Stimulated activated CD8-positive, alpha-beta memory T cell treated with anti-CD3 and anti-CD28 coated beads, Interleukin-2, amount 100 ng/mL, for 48 hours (primary cell): ENCODE results near the gene SQSTM1.

ENCODE experiments used
- DNase-seq, 2 donors: peaks; one replicate each; pipeline ENCODE4 v3.0.0-alpha.2; 2020; ENCODE audit warnings: low read depth in 2 of 2

SQSTM1 gene

DNA sequence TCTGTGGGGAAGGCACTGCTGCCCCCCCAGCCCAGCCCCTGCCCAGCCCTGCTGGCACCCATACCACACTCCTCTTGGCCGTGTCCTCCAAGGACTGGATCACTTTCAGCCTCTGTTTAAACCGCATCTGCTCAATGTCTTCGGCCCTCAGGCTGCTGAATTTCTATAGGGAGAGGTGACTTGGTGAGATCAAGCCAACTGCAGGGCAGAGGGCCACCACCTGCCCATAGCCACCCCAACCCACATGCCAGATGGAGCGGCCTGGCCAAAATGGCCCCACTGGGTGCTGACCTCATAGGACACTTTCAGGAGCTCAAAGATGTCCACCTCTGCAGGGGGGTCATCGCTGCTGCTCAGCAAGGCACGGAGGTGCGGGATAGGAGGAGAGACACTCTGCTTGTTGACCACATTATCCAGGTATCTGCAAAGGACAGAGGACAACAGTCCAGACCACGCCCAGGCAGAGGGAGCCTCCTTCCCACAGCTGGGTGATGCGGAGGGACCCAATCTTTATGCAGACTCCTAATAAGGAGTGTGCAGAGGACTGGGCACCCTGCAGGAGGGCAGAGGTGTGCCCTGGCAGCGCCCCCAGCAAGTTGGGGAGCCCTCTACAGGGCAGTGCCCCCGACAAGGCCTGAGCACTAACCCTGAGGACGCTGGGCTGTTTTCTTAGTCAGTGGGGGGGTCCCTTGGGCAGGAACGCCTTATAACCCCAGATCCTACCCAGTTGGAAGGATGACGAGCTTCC, 52.3 kb downstream of the SQSTM1 start:
- no peak for DNase-seq

DNA sequence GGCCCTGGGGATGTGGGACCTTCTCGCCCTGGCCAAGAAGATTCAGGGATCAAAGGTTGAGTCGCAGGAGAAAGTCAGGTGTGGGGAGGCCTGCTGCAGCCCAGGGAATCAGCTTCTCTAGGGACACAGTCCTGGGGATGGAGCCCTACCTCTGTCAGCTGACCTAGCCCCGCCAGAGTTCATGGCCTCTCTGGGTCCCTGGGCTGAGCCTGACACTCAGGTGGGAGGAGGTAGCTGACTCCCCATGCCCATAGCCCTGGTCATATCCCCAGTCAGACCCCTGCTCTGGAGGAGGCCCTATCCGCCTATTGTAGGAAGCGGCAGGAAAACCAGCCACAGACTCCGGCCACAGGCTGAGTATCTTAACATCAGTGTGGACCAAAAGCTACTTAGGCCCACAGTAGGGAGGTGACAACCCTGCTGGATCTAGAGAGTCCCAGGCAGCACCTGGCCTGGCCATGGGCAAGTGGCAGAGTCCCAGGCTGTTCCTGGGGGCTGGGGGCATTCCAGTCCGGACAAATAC, 52.9 kb downstream of the SQSTM1 start:
- no peak for DNase-seq

GRCh38 chr5:179874136-179874535, 53.4 kb downstream of the SQSTM1 start:
- DNase-seq, result no peak

GRCh38 chr5:179874536-179875292, 54.0 kb downstream of the SQSTM1 start:
- no peak for DNase-seq

- DNase-seq, result no peak
These were observed 55.3 kb downstream of the SQSTM1 start for GRCh38 chr5:179875741-179876609.

DNA sequence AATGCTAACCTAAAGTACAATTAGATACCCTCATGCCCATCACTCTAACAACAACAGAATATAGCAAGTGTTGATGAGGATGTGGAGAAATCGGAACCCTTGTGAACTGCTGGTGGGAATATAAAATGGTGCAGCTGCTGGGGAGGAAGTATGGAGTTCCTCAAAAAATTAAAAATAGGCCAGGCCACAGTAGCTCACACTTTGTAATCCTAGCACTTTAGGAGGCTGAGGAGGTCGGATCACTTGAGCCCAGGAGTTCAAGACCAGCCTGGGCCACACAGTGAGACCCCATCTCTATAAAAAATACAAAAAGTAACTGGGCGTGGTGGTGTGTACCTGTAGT, 55.9 kb downstream of the SQSTM1 start:
- DNase-seq, result no peak

DNA sequence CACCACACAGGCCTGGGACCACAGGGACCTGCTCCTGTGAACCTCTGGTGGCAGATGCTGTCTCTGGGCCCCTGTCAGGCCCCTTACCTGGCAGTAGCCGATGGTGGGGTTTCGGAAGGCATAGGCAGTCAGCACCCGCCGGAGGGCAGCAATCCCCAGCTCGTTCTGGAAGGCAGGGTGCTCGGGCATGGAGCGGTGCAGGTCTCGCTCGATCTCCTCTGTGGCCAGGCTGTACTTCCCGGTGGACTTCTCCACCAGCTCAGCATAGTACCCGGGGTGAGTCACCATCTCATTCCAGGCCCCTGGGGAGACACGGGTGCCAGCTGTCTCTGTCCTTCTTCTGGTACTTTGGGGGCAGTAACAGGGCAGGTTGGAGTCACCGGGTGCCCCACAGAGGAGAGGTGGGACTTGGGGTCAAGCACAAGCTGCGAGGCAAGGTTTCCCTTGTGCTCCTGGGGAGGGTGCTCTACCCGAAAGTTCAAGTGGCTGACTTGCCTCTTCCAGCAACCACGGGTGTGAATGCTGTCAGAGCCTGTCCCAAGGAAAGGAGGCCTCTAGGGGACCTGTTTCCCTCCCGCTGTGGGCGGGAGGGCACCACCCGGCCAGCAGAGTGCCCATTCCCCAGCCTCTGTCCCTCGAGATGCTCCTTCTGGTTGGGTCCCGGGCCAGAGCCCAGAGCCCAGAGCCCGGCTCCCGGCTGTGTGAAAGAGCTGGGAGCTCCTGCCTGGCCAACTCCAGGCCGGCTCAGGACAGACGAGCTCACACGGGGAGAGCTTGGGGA, 57.7 kb downstream of the SQSTM1 start:
- no peak for DNase-seq

DNA sequence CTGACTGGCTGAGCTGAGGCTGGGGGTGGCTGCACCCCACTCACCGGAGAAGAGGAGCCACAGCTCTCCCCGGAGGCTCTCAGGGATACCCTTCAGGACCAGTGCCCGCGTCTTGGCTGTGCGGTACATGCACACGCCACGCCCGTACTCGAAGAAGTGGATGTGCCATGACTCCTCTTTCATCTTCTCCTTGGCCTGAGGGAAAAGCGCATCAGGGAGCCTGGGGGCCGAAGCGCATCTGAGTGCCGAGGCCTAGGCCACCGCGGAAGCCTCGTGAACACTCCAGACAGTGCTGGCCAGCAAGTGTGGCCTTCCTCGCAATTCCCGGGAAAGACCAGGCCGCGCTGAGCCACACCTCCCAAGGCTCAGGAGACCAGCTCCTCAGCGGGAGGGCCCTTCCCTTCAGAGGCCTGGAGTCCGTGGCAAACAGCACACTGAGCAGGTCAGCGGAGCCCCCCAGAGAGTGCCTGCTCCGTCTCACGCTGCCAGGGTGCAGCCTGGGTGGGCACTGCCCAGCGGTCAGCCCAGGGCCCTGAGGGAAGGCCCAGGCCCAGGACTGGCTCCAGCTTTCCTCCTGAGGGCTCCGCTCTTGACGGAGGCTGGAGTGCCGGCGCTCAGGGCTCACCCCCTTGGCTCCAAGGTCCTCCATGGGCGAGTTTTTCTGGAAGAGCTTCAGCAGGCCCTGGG, 58.4 kb downstream of the SQSTM1 start:
- DNase-seq, result no peak

DNA sequence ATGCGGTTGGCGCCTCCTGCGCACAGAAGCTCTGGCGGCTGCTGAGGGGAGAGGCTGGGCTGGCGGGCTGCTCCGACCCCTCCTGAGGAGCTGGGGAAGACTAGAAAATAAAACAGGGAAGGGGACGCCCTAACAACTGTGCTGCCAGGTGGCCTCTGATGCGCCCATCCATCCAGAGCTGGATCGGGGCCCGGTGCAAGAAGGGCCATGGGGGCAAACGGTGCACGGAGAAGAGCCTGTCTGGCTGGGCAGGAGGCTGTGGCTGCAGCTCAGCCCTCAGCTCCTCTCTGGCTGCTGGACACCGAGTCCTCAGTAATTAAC, 58.9 kb downstream of the SQSTM1 start:
- no peak for DNase-seq

GRCh38 chr5:179880066-179880650, 59.5 kb downstream of the SQSTM1 start:
- no peak for DNase-seq

- no peak for DNase-seq
These were observed 60.3 kb downstream of the SQSTM1 start for GRCh38 chr5:179880848-179881590.

DNA sequence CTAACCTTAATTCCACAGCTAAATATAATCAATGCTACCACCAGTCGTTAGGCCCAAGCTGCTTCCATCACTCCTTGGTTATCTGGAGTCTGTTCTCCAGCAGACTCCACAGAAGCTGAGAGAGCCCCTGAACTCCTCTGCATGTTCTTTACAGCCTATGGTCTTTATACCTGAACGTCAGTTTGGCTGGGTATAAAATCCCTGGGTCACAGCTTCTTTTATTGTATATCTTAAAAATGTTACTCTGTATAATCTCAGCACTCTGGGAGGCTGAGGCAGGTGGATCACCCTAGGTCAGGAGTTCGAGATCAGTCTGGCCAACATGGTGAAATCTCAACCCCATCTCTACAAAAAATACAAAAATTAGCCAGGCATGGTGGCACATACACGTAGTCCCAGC, 61.6 kb downstream of the SQSTM1 start:
- DNase-seq, result no peak

- no peak for DNase-seq
These were observed 62.5 kb downstream of the SQSTM1 start for GRCh38 chr5:179883163-179883562.

DNA sequence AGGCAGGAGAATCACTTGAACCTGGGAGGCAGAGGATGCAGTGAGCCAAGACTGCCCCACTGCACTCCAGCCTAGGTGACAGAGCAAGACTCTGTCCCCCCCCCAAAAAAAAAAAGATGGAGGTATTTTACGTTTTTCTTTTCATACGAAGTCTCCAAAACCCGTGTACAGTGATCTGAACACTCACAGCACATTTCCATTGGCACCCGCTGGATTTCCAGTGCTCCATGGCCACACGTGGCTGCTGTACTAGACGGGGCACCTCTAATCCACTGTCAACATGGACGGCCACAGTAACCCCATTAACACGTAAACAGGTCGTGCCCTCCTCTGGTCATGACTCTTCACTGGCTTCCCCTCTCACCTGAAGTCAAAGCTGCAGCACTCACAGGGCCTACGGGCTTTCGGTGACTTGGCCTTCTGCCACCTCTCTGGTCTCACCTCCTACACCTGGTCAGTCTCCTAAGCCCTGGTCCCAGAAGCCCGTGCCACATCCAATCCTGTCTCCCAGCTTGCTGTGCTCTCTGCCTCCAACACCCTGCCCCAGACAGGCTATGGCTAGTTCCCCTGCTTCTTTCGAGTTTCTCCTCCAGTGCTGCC, 64.9 kb downstream of the SQSTM1 start:
- DNase-seq, result no peak

- DNase-seq, result no peak
These were observed 65.6 kb downstream of the SQSTM1 start for GRCh38 chr5:179886190-179886911.

DNA sequence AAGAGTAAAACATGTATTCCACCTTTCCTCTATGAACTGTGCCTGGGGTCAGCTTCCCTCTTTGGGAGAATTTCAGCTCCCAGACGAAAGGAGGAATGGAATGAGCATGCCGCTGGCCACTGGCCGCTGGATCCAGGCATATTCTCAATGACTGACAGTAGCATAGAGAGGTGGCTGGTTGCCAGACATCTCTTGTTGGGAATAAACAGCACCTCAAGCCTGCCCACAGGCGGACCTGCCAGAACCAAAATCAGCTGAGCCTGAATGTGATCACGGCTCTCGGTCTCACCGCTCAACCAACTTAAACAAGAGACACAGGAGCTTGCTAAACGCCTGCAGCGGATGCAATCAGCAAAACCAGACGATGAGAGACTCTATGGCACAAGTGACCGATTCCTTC, 66.4 kb downstream of the SQSTM1 start:
- DNase-seq, result no peak
